ENCODE measurements around the gene LIN54. TPM values are rescaled to one million over a fixed set of nuclear protein-coding genes. Genes with fewer than 3 reads are reported as not detected.

Gene LIN54
- total and polyA plus RNA-seq, 2 of the 13 experiments (the other 11 are each of a cell fraction or from before 2014, with no cell fraction given) = 25.2 to 32.9 TPM

DNA sequence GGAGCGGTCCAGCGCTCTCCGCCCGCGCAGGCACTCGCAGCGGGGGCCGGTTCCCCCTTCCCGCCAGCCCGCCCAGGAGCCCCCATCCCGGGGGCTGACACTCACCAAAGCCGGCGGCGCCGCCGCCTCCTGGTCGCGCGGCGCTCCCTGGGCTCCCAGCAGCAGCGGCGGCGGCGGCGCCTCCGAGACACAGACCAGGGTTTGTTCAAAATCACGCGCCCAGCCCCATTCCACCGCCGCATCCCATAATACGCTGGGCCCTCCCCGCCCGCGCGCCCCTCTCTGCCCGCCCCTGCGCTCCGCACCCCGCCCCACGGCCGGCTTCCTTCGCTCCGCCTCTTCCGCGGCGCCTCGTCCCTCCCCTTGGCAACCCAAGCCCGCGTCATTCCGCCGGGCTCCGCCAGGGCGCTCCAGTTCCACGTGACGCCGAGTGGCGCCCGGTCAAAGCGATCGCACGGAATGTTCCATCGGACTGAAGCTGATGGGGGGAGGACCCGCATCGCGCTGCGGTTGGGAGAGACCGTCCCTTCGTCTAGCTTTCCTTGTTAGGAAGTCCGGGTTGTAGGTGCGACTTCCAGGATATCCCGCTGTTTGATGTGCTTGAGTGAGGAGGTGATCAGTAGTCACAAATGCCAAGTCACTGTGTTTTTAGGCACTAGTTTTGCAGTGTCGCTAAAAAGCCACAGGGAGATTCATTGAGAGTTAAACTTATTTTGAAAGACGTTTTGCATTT is 2.2 kb upstream of the LIN54 start (continued):
- TF ChIP-seq ZNF33B (CRISPR knock-in tag; IDR thresholded peaks at IDR 0.05) = no peak
- TF ChIP-seq, protein P1, sequence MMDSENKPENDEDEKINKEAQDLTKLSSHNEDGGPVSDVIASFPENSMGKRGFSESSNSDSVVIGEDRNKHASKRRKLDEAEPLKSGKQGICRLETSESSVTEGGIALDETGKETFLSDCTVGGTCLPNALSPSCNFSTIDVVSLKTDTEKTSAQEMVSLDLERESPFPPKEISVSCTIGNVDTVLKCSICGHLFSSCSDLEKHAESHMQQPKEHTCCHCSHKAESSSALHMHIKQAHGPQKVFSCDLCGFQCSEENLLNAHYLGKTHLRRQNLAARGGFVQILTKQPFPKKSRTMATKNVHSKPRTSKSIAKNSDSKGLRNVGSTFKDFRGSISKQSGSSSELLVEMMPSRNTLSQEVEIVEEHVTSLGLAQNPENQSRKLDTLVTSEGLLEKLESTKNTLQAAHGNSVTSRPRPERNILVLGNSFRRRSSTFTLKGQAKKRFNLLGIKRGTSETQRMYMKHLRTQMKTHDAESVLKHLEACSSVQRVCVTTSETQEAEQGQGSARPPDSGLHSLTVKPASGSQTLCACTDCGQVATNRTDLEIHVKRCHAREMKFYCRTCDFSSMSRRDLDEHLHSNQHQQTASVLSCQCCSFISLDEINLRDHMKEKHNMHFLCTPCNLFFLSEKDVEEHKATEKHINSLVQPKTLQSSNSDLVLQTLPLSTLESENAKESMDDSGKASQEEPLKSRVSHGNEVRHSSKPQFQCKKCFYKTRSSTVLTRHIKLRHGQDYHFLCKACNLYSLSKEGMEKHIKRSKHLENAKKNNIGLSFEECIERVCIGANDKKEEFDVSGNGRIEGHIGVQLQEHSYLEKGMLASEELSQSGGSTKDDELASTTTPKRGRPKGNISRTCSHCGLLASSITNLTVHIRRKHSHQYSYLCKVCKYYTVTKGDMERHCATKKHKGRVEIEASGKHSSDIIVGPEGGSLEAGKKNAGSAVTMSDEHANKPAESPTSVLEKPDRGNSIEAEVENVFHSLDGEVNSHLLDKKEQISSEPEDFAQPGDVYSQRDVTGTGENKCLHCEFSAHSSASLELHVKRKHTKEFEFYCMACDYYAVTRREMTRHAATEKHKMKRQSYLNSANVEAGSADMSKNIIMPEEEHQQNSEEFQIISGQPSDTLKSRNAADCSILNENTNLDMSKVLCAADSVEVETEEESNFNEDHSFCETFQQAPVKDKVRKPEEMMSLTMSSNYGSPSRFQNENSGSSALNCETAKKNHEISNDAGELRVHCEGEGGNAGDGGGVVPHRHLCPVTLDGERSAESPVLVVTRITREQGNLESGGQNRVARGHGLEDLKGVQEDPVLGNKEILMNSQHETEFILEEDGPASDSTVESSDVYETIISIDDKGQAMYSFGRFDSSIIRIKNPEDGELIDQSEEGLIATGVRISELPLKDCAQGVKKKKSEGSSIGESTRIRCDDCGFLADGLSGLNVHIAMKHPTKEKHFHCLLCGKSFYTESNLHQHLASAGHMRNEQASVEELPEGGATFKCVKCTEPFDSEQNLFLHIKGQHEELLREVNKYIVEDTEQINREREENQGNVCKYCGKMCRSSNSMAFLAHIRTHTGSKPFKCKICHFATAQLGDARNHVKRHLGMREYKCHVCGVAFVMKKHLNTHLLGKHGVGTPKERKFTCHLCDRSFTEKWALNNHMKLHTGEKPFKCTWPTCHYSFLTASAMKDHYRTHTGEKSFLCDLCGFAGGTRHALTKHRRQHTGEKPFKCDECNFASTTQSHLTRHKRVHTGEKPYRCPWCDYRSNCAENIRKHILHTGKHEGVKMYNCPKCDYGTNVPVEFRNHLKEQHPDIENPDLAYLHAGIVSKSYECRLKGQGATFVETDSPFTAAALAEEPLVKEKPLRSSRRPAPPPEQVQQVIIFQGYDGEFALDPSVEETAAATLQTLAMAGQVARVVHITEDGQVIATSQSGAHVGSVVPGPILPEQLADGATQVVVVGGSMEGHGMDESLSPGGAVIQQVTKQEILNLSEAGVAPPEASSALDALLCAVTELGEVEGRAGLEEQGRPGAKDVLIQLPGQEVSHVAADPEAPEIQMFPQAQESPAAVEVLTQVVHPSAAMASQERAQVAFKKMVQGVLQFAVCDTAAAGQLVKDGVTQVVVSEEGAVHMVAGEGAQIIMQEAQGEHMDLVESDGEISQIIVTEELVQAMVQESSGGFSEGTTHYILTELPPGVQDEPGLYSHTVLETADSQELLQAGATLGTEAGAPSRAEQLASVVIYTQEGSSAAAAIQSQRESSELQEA (CRISPR knock-in tag; IDR thresholded peaks at IDR 0.05; ENCODE audit: not compliant biosample characterization) = no peak
- TF ChIP-seq KAT8 (CRISPR knock-in tag; IDR thresholded peaks at IDR 0.05) = peak; percentile 92
- TF ChIP-seq ZNF230 (CRISPR knock-in tag; IDR thresholded peaks at IDR 0.05) = no peak
- TF ChIP-seq SNAPC2 (CRISPR knock-in tag; IDR thresholded peaks at IDR 0.05) = no peak
- no peak for TF ChIP-seq ESRRA (CRISPR knock-in tag; IDR thresholded peaks at IDR 0.05; ENCODE audit: low read depth)
- peak; percentile 45; the same call in 1 of the 2 replicates for TF ChIP-seq KLF11 (CRISPR knock-in tag; IDR thresholded peaks at IDR 0.05)
- no peak for TF ChIP-seq PRMT3 (CRISPR knock-in tag; IDR thresholded peaks at IDR 0.05; ENCODE audit: borderline replicate concordance, low read depth)
- TF ChIP-seq, protein P2, sequence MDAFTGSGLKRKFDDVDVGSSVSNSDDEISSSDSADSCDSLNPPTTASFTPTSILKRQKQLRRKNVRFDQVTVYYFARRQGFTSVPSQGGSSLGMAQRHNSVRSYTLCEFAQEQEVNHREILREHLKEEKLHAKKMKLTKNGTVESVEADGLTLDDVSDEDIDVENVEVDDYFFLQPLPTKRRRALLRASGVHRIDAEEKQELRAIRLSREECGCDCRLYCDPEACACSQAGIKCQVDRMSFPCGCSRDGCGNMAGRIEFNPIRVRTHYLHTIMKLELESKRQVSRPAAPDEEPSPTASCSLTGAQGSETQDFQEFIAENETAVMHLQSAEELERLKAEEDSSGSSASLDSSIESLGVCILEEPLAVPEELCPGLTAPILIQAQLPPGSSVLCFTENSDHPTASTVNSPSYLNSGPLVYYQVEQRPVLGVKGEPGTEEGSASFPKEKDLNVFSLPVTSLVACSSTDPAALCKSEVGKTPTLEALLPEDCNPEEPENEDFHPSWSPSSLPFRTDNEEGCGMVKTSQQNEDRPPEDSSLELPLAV (CRISPR knock-in tag; conservative IDR thresholded peaks at IDR 0.05; ENCODE audit: low read depth) = no peak
- peak; percentile 80; the same call in 1 of the 2 replicates for TF ChIP-seq ZNF124 (CRISPR knock-in tag; IDR thresholded peaks at IDR 0.05)
- no peak for TF ChIP-seq CEBPB (IDR thresholded peaks at IDR 0.05; ENCODE audit: borderline replicate concordance, low read depth, low read length)
- TF ChIP-seq FOXA3 (CRISPR knock-in tag; IDR thresholded peaks at IDR 0.05) = peak; percentile 76
- TF ChIP-seq ZFP41 (CRISPR knock-in tag; IDR thresholded peaks at IDR 0.05; ENCODE audit: borderline replicate concordance) = no peak
- TF ChIP-seq ZBTB1 (CRISPR knock-in tag; IDR thresholded peaks at IDR 0.05; ENCODE audit: borderline replicate concordance) = 0 out of 2 replicates have a peak, but pooled peaks have one; percentile 56
- peak; percentile 42 for TF ChIP-seq TCF7 (IDR thresholded peaks at IDR 0.05; ENCODE audit: low read depth)
- TF ChIP-seq, protein P3, sequence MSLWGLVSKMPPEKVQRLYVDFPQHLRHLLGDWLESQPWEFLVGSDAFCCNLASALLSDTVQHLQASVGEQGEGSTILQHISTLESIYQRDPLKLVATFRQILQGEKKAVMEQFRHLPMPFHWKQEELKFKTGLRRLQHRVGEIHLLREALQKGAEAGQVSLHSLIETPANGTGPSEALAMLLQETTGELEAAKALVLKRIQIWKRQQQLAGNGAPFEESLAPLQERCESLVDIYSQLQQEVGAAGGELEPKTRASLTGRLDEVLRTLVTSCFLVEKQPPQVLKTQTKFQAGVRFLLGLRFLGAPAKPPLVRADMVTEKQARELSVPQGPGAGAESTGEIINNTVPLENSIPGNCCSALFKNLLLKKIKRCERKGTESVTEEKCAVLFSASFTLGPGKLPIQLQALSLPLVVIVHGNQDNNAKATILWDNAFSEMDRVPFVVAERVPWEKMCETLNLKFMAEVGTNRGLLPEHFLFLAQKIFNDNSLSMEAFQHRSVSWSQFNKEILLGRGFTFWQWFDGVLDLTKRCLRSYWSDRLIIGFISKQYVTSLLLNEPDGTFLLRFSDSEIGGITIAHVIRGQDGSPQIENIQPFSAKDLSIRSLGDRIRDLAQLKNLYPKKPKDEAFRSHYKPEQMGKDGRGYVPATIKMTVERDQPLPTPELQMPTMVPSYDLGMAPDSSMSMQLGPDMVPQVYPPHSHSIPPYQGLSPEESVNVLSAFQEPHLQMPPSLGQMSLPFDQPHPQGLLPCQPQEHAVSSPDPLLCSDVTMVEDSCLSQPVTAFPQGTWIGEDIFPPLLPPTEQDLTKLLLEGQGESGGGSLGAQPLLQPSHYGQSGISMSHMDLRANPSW (CRISPR knock-in tag; IDR thresholded peaks at IDR 0.05; ENCODE audit: borderline replicate concordance) = peak; percentile 70; the same call in 1 of the 2 replicates
- TF ChIP-seq ZNF543 (CRISPR knock-in tag; IDR thresholded peaks at IDR 0.05) = no peak
- no peak for TF ChIP-seq KDM6A (CRISPR knock-in tag; IDR thresholded peaks at IDR 0.05; ENCODE audit: low read depth)
